HG03565 (cell line): ENCODE data around the gene REG4.
"Not testable (repeated sequence)": the region's sequence is repeated elsewhere in the genome, so short reads cannot be mapped to it uniquely, and the experiment has no call there.

Source experiments
- ATAC-seq: cut with Tn5 transposase; IDR thresholded peaks from one replicate; pipeline ENCODE4 v1.9.1; 2021; ENCODE audit warnings: mild to moderate bottlenecking, moderate library complexity; ENCODE audit not compliant: unreplicated experiment

The REG4 gene

DNA sequence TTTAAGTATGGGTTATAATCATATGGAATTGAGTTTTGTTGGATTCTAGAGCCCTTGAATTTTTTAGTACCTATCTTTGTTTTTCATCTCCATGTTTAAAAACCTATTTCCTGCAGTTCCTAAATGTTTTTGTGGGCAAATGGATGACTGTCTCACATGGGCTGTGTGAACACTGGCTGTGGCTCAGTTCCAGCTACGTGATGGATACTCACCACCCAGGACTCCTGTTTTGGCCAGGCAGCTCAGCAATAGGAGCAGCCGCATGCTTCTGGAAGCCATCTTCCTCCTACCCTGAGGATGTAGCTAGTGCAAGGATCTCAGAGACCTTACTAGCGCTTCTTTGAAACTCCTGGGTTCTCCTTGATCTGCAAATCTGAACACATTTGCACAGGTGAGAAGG is 2.8 kb downstream of the REG4 start:
- no peak for ATAC-seq

DNA sequence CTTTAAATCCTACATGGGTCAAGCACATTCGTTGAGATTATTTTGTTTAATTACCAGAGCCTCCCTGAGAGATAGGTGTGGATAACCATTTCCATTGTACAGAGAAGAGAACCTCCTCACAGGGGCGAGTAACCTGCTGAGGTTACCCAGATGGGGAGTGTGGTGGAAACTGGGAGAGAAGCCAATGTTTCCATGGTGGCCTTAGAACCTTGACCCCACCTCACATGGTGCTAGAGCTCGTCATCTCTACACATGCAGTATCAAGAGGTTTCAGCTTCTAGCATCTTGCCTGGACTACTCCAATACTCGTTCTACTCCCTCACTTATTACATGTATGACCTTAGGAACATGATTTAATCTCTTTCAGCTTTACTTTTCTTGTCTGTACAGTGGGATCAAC is 4.8 kb downstream of the REG4 start:
- ATAC-seq, result no peak

DNA sequence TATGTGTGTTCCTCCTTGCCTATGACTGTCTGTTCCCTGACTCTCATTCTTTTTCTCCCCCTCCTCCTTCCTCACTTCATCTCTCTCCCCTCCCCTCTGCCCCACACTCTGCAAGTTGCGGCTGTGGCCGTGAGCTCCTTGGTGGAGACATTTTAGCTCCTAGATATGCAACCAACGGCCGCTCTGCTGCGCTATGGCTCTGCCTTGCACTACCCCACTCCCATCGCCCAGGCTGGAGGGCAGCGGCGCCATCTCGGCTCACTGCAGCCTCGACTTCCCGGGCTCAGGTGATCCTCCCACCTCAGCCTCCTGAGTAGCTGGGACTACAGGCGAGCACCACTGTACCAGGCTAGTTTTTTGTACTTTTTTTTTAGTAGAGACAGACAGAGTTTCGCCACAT is 5.5 kb downstream of the REG4 start:
- ATAC-seq, result no peak

DNA sequence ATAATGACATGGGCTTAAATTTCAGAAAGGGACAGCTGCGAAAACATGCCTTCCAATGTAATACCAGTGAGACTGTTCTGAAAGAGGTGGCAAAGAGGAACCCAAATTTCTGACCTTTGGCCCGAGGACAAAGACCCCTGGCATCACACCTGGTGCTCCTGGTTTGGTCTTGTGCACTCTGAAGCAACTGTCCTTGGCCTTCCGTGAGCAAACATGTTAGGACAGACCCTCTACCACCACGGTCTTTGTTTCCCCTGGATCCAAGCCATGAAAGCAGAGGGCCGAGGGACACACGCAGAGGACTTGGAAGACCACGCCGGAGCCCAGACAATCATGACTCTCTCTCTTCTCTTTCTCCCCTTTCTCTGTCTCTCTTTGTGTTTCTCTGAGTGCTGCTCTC is 6.0 kb downstream of the REG4 start:
- no peak for ATAC-seq

DNA sequence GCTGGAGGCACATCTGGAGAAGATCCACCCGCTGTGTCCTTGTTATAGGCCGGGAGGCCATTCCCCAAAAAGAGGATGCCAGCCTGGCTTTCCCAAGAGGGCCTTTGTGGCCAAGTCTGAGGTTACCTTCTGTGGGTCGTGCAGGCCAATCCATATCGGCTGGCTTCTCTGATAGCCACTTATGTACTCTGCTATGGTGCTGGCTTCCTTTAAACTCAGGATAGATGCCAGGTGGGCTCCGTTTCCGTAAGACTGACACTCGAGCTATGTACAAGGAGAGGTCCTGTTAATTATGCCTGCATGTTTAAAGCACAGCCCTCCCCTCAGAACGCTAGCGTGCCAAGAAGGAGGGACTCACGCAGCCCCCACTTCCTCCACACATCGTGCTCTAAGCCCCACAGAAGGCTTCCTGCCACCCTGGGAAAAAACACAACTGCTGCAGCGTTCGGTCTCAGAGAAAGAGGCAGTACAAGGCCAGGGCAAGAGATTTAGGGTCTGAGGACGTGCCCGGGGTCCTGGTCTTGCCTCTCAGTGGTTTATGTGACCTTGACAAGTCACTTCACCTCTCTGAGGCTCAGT is 11.6 kb downstream of the REG4 start:
- ATAC-seq, result no peak

DNA sequence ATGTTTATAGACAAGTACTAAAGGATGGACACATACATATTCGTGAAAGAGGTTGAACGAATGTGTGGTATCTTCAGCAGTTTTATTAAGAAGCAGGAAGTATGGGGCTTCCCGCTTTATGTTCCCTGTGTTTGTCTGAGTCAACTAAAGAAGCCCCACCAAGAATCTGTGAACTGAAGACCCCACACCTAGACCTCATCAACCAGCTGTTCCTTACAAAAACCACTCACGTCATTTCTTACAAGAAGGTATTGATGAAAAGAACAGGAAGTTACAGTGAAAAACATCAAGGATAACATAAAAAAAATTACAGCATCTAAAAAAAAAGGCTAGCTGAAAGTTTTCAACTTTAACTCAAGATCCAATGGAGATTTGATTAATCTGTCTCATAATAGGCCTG is 12.3 kb downstream of the REG4 start:
- ATAC-seq, result no peak

DNA sequence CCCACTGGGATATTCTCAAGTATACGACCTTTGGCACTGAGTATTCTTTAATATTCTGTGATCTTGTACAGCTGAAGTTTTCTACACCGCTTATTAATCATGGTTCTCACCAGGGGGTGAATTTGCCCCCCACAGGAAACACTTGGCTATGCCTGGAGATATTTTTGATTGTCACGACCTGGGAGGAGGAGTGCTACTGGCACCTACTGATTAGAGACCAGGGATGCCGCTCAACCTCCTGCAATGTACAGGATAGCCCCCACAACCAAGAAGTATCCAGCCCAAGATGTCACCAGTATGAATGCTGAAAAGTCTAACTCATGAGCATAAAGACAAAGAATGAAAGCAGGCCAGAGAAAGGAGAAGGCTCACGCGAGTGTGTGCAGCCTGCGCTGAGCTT is 13.7 kb downstream of the REG4 start:
- ATAC-seq, result no peak

DNA sequence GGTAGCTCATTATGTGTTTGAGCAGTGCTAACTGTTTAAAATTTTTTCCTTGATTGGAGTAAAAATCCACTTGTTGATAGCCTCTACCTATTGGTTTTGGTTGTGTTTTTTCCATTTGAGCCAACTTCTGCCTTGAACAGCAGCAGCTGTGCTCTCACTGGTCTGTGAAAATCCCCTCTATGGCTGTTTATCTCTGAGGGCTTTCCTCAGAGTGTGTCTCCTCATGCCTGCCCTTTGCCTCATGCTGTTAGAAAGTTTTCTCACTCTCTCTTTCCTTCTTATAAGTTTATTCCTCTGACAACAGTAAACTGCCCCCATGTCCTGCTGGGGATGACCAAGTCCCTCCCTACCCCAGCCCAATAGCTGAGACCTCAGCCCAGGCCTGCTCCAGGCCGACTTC is 14.1 kb downstream of the REG4 start:
- no peak for ATAC-seq

DNA sequence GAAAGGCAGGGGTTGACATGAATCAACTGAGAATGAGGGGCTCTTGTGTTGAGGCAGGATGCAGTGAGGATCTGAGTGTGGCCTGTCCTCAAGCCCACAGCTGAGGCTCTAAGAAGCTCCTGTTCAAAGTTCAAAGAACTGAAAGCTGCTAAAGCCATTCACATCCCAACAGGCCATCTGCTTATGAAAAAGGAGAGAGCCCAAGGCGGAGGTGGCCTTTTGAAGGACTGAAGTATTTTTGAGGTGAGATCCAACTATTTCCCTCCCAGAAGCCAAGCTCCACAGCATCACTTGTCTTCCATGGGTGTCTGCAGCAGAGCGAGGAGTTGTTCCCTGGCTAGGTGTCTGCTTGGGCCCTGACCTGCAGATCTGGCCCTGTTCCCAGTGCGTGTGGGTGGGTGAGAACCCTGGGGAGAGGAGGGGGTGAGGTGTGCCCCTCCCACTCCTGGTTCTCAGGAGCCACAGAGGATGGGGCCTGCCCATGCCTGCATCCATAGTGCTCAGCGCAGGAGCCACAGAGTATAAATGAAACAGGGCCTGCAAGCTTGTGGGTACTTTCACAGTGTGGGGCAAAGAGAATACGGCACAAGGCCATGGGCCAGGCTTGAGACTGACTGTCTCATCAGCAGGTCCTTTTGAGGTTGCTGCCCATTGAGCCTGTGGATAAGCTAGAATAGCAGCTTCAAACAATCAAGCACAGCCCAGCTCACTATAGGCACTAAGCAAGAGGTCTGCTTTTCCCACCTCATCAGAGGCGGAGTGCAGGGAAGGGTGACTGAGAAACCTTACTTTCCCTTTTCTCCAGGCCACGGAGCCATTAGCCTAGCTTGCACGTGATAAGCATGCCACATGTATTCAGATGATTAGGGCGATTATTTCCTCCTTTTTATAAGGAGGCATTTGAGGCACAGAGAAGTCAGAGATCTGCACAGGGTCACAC is 15.7 kb downstream of the REG4 start:
- ATAC-seq, result no peak

DNA sequence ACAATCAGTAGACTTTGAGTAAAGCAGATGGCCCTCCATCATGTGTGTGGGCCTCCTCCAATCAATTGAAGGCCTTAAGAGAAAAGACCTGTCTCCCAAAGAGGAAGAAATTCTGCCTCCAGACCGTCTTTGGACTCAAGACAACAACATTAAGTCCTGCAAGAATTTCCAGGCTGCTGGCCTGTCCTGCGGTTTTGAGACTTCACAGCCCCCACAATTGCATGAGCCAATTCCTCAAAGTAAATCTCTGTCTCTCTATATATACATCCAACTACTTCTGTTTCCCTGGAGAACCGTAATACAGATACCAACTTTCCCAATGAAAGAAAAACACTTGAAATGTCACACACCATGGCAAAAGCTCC is 16.4 kb downstream of the REG4 start:
- no peak for ATAC-seq

DNA sequence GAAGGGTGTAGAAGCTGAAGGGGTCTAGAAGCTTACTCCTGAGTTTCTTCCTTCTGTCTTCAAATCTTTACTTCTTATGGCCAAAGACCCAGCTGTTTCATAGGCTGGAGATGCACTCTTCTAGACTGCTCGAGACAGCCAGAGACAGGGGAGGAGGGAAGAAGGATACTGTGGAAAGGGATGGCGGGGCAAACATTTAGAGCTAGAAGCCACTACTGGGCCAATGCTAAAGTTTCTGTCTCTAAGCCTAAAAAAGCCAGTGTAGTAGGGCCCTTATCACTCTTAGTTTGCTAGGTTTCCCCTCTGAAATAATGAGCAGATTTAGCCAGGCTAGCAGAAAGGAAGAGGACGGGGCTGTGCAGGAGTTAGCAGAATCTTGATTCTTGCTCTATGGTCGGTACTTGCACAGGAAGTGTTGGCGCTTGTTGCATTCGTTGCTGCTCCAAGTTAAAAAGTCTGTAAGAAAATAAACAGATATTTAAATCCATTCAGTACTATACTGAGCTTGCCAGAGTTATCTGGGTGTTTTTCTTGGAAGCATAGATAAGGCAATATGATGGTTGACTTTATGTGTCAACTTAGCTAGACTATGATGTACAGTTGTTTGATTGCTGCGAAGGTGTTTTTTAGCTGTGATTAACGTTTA is 16.9 kb downstream of the REG4 start:
- no peak for ATAC-seq

DNA sequence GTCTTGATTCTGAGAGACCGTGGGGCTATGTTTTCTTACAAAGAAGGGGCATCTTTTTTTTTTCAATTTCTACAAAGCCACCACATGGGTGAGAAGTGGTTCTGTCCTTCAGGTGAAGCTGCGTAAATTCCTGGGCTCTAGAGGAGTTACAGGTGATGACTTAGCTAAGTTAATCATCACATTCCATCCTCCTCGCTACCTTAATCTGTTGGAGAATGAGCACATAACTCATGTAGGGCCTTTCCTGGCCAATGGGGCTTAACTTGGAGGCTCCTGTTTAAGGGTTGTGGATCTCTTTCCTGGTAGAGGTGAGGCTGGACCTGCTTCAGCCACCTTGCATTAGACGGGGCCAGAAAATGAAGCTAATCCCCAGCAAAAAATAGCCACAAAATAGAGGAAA is 19.9 kb downstream of the REG4 start:
- ATAC-seq, result no peak

DNA sequence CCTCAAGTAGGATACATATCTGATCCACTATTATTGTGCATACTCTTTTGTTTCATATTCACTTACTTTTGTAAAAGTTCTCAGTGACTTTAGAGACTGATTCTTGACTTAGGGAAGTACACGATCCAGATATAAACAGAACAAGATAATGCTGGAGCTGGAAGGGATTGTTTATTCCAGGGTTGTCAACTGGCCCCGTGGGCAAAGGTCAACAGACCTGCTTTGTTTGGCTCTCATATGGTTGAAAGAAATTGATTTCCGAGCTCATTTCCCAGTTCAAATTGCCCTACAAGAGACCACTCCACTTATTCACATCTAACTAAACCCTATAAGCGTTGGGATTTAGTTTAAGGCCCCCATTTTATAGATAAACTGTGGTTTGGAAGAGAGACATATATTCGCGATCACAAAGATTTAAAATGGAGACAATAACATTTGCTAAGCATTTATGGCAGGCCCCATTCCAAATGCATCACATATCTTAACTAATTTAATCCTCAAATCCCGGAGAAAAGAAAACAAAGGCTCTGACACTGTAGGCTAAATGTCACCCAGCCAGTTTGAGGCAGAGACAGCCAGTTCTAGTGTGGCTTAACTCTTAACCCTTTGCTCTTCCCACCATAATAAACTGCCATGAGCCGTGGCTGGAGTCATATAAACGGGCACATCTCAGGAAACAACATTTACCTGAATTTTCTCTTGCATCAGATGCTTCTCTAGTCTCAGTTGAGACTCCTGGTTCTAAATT is 20.6 kb downstream of the REG4 start:
- ATAC-seq, result no peak

DNA sequence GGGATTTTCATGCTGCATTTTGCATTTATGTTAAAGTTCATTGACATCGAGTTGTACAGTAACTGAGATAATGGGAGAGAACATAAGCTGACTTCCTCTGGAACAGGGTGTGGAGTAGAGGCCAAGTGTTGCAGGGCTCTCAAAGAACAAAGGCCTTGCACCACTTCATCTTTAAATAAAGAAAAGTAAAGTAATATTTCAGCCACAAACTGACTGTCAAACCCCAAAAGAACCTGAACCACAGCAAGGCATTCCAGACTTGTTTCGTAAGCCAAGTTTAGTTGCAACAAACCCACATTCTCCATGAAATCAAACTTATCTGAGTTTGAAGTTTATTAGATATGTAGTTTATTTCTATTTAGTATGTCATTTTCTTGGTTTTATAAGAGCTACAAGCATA is 23.5 kb downstream of the REG4 start:
- no peak for ATAC-seq

DNA sequence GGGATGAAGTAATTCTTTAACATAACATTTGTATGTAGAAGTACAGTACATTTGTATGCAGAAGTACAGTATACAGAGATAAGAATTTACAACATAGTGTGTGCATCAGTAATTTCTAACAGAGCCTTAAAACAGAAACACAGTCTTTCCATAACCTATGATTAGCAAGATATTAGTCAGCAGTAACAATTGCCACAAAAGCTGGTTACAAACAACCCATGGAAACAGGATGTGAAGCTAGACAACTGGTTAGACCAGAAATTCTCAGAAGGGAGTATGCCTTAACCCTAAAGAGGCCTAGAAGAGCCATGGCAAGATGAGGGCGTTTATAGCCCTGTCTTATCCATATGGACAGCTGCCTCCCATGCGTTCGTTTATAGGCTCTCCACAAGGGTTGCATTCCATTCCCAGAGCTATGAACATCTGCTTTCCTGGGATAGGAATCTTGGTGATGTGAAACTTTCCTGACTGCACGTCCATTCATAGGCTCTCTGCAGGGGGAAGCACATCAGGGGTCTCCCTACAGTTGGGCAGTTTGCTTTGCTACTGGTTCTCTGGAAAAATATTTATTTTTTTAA is 24.7 kb downstream of the REG4 start:
- not testable (repeated sequence) for ATAC-seq

DNA sequence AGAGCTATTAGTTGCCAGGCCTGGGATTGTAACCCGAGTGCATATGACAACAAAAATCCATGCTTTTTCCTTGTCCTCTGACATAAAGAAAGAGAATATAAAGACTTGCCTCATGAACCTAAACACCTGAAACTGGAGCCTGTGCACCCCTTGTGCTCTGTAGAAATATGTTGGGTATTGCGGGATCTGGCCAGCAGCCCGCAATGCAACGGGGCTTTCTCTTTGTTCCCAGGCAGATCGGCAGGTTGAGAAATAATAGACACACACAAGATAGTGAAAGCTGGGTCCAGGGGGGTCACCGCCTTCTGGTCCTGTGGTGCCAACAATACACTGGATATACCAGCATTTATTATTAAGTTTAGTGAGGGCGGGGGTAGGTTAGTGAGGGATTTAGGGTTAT is 25.2 kb downstream of the REG4 start:
- not testable (repeated sequence) for ATAC-seq

DNA sequence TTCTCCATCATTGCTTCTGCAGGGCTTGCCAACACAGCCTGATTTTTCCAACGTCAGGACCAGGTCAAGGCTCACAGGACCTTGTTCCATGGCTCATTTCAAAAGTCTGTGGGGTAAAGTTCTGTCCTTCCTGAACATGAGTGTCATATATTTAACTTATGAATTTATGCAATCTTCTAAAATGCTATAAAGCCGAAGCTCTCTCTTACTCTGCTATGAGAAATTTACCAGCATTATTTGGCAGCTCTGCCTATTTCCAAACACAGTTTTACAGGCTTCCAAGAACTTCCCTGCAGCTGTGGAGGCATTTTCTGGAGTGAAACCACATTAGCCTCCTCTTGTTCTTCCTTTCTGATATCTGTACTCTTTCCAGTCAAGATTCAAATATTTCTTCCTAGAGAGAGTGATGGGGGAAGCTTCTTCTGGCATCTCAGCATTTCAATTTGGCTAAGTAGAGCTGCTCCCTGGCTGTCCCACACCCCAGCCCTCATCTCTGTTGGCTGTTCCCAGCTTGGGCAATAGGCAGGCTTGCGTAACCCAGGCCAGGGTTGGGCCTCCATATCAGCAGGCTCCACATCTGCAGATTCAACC is 27.0 kb downstream of the REG4 start:
- no peak for ATAC-seq

DNA sequence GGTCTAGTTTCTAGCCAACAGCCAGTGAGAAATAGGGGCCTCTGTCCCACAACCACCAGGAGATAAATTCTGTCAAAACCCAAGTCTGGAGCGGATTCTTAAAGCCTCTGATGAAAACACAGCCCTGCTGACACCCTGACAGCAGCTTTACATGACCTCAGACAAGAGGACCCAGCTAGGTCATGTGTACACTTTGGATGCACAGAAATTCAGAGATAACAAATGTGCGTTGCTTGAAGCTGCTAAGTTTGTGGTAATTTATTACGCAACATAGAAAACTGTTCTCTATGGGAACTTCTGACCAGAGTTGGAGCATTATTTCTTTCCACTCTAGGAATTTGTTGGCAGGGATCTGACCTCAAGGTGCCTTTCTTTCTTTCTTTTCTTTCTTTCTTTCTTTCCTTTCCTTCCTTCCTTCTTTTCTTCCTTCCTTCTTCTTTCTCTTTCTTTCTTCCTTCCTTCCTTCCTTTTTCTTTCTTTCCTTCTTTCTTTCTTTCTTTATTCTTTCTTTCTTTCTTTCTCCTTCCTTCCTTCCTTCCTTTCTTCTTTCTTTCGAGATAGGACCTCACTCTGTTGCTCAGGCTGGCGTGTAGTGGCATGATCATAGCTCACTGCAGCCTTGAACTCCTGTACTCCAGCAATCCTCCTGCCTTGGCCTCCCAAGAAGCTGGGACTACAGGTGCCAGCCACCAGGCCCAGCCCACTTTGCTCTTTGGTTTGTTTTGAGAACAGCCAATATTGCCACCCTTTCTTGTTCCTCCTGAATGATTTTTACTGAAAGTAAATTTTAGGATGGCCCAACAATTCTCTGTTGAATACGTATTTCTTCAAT is 27.7 kb downstream of the REG4 start:
- ATAC-seq, result no peak

DNA sequence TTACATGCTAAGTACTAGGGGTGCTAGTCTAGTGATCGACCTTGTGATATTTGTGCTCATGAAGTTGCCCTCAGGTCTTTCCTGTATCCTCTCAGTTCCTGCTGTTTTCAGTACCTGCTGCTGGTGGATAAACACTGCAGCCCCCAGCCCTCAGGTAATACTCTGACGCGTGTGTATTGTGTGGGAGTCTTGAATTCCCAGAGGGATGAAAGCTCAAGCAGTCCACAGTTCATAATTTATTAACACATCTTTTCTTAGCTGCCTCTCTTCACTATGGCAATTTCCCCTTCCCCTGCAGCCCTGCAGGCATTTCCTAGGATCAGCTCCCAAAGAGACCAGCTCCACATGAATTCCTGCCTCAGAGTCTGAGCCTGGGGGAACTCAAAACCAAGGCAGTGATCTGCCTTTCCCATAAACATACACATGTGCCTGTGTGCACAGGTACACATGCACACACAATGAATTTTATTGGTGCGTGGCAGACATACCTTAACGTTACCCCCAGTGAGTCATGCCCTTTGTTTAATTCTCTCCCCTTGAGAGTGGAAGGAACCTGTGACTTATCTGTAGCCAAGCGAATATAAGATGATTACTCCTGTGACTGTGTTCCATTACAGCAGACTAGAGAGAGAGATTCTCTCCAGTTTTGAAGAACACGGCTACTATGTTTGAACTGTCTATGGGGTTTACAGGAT is 28.5 kb downstream of the REG4 start:
- no peak for ATAC-seq
